GM11168 (cell line): ENCODE measurements around the gene FHL1.
"Not testable (repeated sequence)": the region's sequence is repeated elsewhere in the genome, so short reads cannot be mapped to it uniquely, and the experiment has no call there.

ENCODE experiments used
- in situ Hi-C: fragments of 300-500 bp; cut with MboI; formaldehyde crosslinking; loops from one replicate; pipeline ENCODE4 v1.12.0; 2022; ENCODE audit warnings: low sequenced_read_pairs; ENCODE audit not compliant: unreplicated experiment

The FHL1 gene

DNA sequence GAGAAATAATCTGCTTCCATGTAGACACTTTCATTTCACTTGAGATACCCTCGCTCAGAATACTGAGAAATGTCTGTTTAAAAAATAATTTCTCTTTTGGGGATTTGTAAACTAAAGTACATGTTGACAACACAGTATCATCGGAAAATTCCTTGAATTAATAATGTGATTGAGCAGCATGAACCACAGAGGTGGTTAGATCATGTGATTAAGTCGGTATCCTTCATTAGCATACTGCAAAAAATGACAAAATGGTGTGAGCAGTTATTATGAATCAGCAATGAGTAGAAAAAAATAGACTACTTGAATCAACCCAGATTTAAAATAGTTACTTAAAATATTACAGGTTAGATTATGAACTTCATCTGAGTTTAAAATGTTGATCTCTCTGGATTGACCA is 89.7 kb downstream of the FHL1 start:
- in situ Hi-C loops: no loop called here

DNA sequence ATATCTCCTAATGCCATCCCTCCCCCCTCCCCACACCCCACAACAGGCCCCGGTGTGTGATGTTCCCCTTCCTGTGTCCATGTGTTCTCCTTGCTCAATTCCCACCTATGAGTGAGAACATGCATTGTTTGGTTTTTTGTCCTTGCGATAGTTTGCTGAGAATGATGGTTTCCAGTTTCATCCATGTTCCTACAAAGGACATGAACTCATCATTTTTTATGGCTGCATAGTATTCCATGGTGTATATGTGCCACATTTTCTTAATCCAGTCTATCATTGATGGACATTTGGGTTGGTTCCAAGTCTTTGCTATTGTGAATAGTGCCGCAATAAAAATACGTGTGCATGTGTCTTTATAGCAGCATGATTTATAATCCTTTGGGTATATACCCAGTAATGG is 90.5 kb downstream of the FHL1 start:
- in situ Hi-C loops: not testable (repeated sequence)

DNA sequence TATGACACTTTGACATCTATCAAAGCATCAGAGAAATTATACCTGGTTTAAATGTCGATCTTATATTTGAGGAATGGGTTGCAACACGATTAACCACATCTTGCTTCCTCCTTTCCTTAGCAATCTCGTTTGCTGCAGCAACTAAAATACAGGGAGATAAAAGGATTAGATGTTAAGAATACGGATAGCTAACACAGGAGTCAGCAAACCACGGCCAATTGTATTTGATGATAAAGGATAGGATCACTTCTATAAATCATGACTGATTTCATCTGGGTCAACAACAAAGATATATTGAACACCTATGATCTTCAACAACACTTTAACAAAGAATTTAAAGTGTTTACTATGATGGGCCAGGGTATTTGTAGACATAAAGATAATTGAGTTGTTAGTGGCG is 98.9 kb downstream of the FHL1 start:
- in situ Hi-C loops: no loop called here

DNA sequence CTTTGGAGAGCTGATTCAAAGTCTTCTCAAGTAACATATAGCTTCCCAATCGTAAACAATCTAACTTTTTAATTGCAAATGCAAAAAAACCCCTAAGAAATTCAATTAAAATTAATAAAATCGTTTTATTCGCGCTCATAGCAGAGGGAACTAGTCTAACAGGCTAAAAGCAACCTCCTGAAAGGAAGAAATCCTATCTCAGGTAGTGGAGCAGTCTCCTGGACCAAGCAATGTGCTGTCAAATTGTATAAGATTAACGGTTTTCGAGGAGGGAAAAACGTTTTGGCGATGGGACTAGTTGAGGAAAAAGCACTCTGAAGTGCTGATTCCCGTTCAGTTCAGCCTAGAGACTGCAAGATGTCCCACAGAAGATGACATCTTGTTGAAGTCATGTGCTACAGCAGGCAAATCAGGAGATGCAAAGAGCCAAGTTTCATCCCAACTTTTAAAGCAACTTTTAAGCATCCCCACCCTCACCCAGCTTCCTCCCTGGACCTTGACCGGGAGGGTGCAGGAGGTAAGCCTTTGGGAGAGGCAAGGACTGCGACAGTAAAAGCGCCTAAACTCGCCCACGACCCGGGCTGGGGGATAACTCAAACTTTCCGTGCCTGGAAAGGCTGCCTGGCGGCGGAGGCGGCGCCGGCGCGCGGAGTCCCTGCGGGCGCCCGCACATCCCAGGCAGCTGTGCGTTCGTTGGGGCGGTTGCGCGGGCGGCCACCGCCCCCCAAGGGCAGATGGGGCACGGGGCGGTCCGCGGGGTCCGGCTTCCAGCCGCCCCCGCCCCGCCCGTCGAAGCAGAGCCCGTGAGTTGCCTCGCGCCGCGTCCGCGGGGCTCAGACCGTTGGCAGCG is 103.1 kb downstream of the FHL1 start:
- in situ Hi-C loops: no loop called here

DNA sequence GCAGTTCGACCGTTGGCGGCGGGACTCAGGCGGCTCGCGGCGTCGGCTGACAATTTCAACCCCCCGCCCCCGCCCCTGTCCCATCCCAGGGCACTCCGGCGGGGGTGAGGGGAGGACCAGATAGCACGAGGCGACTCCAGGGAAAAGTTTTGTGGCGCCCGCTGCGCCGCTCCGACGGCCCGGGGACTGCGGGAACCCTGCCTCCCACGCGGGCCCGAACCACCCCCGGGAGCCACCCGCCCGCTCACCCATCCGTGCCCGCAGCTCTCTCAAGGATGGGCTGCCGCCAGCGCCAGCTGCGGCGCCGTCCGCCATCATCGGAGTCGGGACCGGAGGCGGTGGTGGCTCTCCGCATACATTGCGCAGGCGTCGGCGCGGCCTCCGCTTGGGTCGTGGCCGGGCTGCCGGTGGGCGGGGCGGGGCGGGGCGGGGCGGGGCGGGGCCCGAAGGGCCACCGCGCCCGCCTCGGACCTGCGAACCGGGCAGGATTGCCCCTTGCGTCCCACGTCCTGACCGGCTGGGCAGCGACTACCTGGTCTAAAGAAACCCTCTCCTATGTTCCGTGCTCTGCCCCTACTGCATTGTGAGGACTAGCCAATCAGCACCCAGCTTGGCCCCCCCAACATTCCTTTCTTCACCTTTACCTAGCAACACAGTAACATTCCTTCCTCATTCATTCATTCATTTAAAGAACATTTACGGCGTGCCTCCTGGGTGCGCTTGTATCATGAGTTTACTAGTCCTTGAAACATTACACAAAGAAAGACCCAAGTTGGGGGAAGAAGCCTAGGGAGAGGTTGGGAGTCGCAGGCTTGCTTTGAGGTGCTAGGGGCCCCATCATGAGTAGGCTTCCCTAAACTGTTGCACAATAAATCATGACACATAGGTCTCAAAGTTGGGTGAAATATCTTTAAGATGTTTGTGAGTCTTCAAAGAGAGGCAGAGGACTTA is 104.0 kb downstream of the FHL1 start, which contains the start of gene MAP7D3:
MAP7D3 (minus strand) TSS at position 360 of the 951 bp plus-strand sequence; CDS start at position 318, 42 bp downstream.
- in situ Hi-C loops: no loop called here

DNA sequence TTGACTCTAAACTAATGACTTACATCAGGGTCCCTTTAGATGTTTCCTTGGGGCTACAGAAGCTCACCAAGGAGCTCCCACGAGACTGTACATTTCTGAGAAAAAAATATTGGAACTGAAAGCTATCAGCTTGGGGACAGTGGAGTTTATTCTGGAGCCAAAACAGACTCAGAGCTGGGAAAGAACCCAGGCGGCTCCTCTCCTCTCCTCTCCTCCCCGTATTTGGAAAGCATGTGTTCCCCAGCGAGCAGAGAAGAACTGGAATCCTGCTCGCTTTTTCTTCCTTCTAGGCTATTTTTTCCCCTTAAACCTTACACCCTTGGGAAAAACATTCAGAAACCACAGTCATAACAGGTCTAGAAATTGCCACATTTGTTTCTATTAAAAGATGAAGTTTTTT is 108.2 kb downstream of the FHL1 start:
- in situ Hi-C loops: no loop called here

DNA sequence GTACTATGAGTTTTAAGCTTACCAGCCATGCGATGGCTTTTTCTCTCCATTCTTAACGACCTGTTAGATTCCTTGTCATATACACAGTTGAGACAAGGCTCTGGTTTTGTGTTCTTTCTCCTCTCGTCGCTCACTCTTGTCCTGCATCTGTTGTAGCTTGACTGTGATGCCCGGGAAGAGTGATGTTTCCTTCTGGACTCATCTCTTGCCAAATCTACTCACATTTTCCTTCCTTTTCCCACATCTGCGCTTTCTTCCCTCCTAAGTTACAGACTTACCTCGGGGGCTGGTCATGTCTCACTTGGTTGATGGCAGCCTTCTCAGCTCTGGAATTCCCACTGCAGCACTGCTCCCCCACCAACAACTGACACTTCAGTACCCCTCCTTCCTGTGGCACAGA is 108.7 kb downstream of the FHL1 start:
- in situ Hi-C loops: no loop called here

DNA sequence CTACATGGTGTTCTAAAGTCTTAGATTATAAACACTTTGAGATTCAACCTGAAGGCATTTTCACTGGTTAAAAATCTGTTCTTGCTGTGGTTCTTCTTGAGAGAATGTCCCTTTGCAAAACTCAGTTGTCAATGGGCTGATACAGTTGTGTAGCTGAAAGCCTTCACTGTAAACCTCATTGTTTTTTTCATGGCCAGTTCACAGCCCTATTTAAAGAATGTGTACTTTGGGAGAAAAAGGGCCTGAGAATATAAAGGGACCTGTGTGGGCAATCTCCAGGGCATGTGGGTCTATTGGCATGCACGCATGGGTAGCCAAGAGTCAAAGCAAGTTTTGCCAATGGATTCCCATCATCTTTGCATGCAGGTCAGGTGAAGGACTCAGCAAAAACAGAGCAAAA is 111.6 kb downstream of the FHL1 start:
- in situ Hi-C loops: no loop called here

DNA sequence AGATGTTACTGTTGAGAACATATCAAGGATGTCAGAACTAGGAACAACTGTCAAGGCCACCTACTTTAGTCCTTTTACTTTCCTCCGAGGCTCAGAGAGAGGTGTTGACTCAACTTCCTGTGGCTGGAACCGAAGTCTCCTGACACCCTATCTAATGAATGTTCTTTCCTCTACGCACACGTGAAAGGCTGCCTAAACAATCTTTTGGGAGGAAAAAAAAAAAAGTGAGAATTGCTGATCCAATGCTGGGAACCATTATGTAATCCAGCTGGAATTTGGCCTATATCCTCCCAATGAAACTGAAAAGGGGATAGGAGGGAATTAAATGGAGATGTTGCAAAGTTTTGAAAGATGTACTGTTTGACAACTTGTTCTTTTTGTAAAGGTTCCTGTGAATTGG is 112.2 kb downstream of the FHL1 start:
- in situ Hi-C loops: no loop called here

DNA sequence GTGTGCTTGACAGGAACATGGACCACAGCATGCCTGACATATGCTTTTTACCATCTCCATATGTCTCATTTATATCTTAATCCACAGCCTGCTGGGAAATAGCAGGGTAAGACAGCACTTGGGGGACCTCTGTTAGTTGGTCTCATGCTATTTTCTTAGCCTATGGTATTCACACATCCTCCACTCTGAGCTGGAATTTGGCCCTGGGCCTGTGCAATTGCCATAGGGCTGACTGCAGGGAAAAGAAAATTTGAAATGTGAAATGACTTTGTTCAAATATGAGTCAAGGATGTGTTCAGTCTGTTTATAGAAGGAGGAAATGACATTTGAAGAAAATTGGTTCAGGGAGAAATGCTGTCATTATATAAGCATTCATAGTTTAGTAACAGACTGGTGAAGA is 113.4 kb downstream of the FHL1 start:
- in situ Hi-C loops: no loop called here
